Hematopoietic multipotent progenitor cell (in vitro differentiated cells): ENCODE measurements around the gene GLP2R. TPM values are rescaled to one million over a fixed set of nuclear protein-coding genes. Genes with fewer than 3 reads are reported as not detected.

ENCODE experiments used
- DNase-seq, 3 donors: peaks; one replicate each; pipeline ENCODE4 v3.0.0-alpha.2; 2011 to 2015; ENCODE audit warnings: low read depth in 2 of 3, low spot score in 2 of 3
- total RNA-seq: library from RNA; depleted of rRNA; stranded (reverse); fragments of >200 nt; gene quantifications from one replicate; pipeline ENCODE4 v1.2.3, GENCODE V29; 2012

The GLP2R gene
- total RNA-seq, 1 donor, result not detected

DNA sequence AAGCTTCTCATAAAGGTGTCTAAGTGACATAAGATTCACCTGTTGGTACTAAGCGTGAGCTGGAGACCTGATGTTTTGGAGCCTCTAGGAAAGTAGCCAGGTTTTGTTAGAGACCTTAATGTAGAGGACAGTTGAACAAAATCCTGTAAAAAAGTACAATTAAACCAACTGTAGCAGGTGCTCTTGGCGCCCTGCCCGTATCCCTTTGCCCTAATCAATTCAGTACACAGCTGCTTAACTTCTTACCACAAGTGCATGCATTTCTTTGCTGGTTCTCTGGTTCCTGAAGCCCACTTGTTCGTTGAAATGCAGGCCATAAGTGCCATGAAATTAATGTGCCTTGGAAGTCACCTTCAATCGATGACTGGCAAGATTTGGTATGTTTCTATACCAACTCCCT is 24.4 kb downstream of the GLP2R start:
- no peak for DNase-seq

GRCh38 chr17:9854255-9854654 is 28.5 kb downstream of the GLP2R start:
- DNase-seq, result no peak

- DNase-seq, result no peak
These were observed 29.3 kb downstream of the GLP2R start for GRCh38 chr17:9855036-9855435.

GRCh38 chr17:9859781-9860180 is 34.1 kb downstream of the GLP2R start:
- no peak for DNase-seq

DNA sequence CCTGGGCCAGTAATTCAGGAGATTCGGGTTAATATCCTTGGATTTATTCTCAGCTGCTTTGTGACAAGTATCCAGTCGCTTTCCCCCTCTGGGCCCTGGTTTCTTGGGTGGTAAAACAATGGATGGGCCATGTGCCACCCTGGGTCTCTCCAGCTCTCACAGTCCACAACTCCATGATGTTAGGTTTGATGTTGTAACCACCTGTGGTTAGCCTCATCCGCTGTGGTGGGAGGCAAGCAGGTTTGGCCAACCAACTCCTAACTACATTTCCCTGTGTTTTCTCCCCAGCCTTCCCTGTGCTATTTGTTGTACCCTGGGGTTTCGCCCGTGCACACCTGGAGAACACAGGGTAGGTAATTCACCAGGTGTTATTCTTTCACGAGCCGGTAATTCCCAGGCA is 35.1 kb downstream of the GLP2R start:
- no peak for DNase-seq

DNA sequence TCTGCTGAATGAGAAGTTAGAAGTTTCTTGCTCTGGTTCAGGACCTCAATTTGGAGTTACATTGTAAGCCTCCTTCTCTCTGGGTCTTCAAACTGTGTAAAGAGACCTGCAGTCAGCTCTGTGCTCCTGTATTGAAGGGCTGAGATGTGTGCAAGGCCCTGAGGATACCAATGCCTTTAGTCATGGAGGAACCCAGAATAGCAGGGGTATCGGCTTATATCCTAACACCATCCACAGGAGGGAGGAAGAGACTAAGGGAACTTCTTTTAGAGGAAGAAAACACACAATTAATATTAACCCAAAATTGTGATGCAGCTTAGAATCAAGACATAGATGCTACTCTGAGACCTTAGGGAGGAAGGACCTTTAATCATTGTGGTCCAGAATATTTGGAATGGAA is 36.5 kb downstream of the GLP2R start:
- DNase-seq, result no peak

GRCh38 chr17:9862949-9863348 is 37.2 kb downstream of the GLP2R start:
- no peak for DNase-seq

DNA sequence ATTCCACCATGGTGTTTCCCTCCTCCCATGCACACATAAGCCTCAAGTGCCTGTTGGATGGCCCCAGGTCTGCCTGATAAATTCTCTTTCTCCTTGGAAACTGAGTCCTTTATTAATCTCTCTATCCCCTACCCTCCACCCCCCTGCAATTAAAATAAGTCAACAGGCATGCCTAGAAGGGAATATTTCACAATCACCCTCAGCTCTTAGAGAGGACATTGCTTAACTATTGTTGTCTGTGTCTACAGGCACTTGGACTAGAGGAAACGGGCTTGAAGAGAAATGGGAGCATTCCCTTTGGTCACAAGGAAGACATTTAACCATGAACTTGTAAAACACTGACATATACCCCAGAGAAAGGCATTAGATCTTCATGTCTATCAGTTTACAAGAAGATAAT is 39.9 kb downstream of the GLP2R start:
- DNase-seq, result no peak

DNA sequence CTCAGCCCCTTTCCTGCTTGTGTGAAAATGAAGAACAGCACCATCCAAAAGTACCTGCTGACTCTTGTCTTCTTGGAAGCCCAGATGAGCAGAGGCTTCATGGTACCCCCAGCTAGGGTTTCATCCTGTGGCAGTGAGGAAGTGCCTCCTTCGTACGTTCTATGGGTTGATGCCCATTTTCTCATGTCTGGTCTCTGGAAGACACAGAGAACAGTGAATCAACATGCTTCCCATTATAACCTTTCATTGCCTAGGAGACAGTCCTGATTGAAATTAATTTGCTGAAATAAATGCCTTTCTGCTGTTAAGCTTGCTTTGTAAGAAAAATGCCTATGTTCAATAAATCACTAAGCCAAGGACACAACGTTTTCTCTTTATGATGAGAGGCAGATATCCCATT is 42.8 kb downstream of the GLP2R start:
- no peak for DNase-seq

GRCh38 chr17:9872852-9873251 is 47.1 kb downstream of the GLP2R start:
- no peak for DNase-seq

GRCh38 chr17:9874722-9875121 is 49.0 kb downstream of the GLP2R start:
- DNase-seq, result no peak

GRCh38 chr17:9875441-9875840 is 49.7 kb downstream of the GLP2R start:
- no peak for DNase-seq

GRCh38 chr17:9878356-9878755 is 52.6 kb downstream of the GLP2R start:
- no peak for DNase-seq

- no peak for DNase-seq
These were observed 53.2 kb downstream of the GLP2R start for GRCh38 chr17:9878786-9879525.

DNA sequence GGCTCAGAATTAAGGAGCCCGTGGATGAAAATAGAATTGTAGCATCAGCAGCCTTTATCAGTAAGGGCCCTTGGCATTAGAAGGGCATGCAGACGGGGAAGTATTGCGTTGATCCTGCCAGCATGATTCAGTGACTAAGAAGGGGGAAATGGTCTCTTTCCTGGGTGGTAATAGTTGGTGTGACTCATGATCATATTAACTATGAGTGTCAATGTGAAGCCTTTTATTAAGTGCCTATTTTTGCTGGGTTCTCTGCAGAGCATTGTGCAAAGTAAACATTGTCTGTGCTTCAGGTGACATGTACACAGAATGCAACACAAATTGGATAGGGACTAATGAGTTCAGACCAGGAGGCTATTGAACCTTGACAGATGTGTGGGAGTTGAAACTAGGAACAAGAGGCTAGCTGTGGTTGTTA is 54.9 kb downstream of the GLP2R start:
- DNase-seq, result no peak

GRCh38 chr17:9883451-9883850 is 57.7 kb downstream of the GLP2R start:
- DNase-seq, result no peak

GRCh38 chr17:9886141-9886930 is 60.6 kb downstream of the GLP2R start:
- DNase-seq, result no peak

GRCh38 chr17:9887508-9887907 is 61.8 kb downstream of the GLP2R start:
- no peak for DNase-seq

DNA sequence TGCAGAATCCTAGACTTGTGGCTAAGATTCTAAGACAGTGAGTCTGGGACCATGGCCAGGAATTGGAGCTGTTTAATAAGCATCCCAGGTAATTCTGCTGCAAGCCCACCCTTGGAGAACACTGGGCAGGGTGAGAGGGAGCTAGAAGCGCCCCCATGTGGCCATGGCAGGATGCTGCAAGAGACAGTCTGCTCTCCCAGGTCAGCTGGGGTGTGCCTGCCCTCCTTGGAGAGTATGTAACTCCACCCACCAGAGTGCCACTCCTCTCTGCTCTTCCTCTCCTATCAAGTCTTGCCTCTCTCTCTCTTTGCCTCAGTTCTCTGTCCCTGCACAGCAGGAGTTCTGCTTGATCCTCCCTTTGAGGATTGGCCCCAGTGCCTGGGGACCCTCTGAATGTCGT is 64.4 kb downstream of the GLP2R start:
- peak in 1 of 3 donors; percentile 16 for DNase-seq

DNA sequence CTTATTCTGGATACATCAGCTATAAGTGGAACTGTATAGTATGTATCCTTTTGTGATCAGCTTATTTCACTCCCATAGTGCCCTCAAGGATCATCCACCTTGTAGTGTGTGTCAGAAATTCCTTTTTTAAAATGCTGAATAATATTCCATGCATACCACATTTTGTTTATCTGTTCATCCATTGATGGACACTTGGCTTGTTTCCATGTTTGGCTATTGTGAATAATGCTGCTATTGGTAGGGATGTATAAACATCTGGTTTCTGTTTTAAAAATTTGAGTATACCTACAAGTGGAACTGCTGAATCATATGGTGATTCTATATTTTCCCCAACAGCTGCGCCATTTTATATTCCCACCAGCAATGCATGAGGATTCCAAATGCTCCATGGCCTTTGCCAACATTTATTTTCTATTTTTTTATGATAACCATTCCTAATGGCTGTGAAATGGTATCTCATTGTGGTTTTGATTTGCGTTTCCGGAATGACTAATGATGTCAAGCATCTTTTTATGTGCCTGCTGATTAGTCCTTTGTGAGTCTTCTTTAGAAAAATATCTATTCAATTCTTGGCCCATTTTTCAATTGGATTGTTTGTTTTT is 67.8 kb downstream of the GLP2R start:
- DNase-seq, result no peak

- no peak for DNase-seq
These were observed 68.5 kb downstream of the GLP2R start for GRCh38 chr17:9894231-9894630.

DNA sequence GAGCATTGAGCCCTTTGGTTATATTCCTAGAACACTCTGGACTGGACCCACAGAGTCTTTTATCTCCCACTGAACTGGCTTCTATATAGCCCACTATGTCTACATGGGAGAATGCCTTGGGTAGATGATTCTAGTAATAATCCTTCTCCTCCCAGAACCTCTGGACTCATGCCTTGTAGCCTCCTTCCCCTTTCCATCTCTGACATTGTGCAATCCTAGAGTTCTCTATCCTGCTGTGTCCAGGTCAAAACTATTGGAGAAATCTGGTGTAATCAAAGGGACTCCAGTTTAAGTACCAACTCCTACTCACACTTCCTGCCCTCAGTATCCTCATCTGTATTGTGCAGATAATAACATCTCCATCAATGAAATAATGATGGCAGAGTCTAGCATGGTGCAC is 70.2 kb downstream of the GLP2R start:
- no peak for DNase-seq
